Fibroblast of the aortic adventitia (primary cell): ENCODE results near the gene SLIT3. TPM values are rescaled to one million over a fixed set of nuclear protein-coding genes. Genes with fewer than 3 reads are reported as not detected.
A peak's percentile ranks its signal among the peaks of the same experiment; 100 is the strongest.

ENCODE experiments used
- DNase-seq: peaks from one replicate; pipeline ENCODE4 v3.0.0-alpha.2; 2010; ENCODE audit warnings: low read depth
- H3K4me3 ChIP-seq: 2 replicates; pipeline ENCODE4 v1.5.1; 2011; ENCODE audit warnings: low read depth, mild to moderate bottlenecking, control low read depth, low read length, moderate library complexity
- CTCF ChIP-seq: IDR thresholded peaks from 2 replicates; pipeline ENCODE4 v1.5.1; 2011; ENCODE audit warnings: mild to moderate bottlenecking, low read length, control low read depth, inconsistent platforms; ENCODE audit not compliant: insufficient read depth
- total RNA-seq: library from RNA; depleted of rRNA; stranded (reverse); fragments of >200 nt; gene quantifications from 2 replicates; pipeline ENCODE4 v1.2.3, GENCODE V29; 2012; ENCODE audit warnings: low replicate concordance

SLIT3 gene
- total RNA-seq, 1 donor, result 65.3 TPM

- no peak for TF ChIP-seq CTCF
- DNase-seq, result no peak
- H3K4me3 ChIP-seq, result no peak overlapping the region
These were observed 74.0 kb downstream of the SLIT3 start for GRCh38 chr5:169226895-169227294.

- DNase-seq, result no peak
- no peak for TF ChIP-seq CTCF
- no peak overlapping the region for H3K4me3 ChIP-seq
These were observed 75.0 kb downstream of the SLIT3 start for GRCh38 chr5:169225830-169226356.

GRCh38 chr5:169223595-169223953 is 77.4 kb downstream of the SLIT3 start:
- TF ChIP-seq CTCF, result no peak

DNA sequence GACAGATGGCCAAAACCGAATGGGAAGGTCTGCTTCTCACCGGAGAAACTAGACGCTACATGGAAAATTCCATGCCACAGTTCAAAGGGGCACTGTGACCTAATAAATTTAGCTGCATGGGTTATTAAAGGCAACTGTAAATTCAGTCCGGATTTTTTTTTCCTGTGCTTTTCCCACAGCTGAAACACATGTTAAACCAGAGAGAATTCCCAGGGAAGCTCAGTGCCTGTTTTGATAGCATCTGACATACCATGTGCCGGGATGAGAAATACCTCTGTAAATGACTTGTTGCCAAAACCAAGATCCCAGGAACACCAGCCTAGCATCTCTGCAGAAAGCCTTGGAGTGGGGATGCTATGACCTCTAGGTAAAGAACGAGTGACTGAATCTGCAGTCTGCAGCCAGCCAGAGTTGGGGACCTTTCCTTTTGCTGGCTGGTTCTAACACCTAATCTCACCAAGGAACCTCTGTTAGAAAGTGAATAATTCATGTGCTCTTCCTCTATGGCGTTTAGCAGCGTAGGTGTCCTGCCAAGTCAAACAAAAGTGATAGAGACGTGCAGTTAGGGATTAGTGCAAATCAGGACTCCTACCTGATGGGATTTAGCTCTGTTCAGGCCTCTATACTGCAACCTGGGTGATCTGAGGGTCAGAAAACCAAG is 77.9 kb downstream of the SLIT3 start:
- no peak overlapping the region for H3K4me3 ChIP-seq
- peak; percentile 42 for DNase-seq
- no peak for TF ChIP-seq CTCF

More at GRCh38 chr5:169223595-169223953, 77.4 kb downstream of the SLIT3 start:
- no peak overlapping the region for H3K4me3 ChIP-seq
- peak; percentile 83 for DNase-seq

GRCh38 chr5:169221519-169221918 is 79.4 kb downstream of the SLIT3 start:
- H3K4me3 ChIP-seq, result no peak overlapping the region
- TF ChIP-seq CTCF, result no peak
- no peak for DNase-seq

DNA sequence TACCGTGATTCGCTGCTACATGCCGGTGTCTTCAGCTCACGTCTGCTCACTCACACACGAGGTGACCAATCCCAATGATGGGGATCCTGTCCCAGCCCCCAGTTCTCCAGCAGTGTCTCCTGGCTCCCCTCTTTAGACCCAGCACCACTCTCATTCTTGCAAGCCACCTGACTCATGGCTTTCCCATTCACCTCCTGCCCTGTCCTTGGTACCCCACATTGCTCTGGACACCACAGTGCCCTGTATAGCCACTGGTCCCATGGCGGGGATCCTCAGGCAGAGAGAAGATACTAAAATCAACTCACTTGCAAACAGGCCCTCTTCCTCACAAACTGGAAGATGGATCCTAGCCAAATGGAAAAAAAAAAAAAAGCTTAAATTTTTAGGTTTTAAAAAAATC is 81.0 kb downstream of the SLIT3 start:
- DNase-seq, result no peak
- H3K4me3 ChIP-seq, result no peak overlapping the region
- no peak for TF ChIP-seq CTCF

DNA sequence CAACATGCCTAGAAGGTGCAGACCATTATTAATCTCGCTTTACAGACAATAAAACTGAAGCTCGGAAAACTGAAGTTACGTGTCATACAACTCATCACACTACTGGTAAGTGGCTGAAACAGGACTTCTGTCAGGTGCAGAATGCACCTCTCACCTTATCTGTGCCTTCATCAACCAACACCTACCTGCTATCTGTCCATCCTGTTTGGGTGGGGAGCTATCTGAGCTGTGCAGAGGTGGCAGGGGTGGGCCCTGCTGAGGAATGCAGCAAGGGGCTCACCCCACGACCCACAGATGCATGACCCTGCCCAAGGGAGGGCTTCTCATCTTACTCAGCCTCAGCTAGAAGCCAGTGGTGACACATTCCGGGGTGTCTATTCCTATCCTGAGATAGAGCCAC is 81.6 kb downstream of the SLIT3 start:
- DNase-seq, result no peak
- TF ChIP-seq CTCF, result no peak
- no peak overlapping the region for H3K4me3 ChIP-seq
